Liver (tissue), 3 donors: Measurements from ENCODE around the gene LGALS9C.
"Not testable (repeated sequence)": the region's sequence is repeated elsewhere in the genome, so short reads cannot be mapped to it uniquely, and the experiment has no call there.

Experiments
- CTCF ChIP-seq: fragments of 150-350 bp; IDR thresholded peaks from 2 replicates; pipeline ENCODE4 v1.5.1; 2017; ENCODE audit warnings: improper control_type of control experiment, low read depth, low read length; ENCODE audit not compliant: missing input control
- JUND ChIP-seq, 2 donors: IDR thresholded peaks; 2 replicates each; pipeline ENCODE4 v1.6.1; 2016; ENCODE audit warnings: antibody characterized with exemption in 2 of 2
- SP1 ChIP-seq: IDR thresholded peaks from 2 replicates; pipeline ENCODE4 v1.6.1; 2018; ENCODE audit warnings: antibody characterized with exemption, mild to moderate bottlenecking
- donor health status: healthy.
- donor health status: healthy.

- not testable (repeated sequence) for TF ChIP-seq CTCF; JUND (IDR thresholded peaks at IDR 0.05); SP1
Observed at GRCh38 chr17:18467001-18467400, 9.6 kb upstream of the LGALS9C start.
